Mesothelial cell of epicardium (in vitro differentiated cells): ENCODE measurements around the gene MIGA2. TPM values are rescaled to one million over a fixed set of nuclear protein-coding genes. Genes with fewer than 3 reads are reported as not detected.
"Not testable (repeated sequence)": the region's sequence is repeated elsewhere in the genome, so short reads cannot be mapped to it uniquely, and the experiment has no call there.

Source experiments
- DNase-seq, 2 experiments: peaks; one replicate each; pipeline ENCODE4 v3.0.0; 2021; ENCODE audit warnings: low spot score in 2 of 2; ENCODE audit not compliant: unreplicated experiment in 2 of 2
- H3K27ac Mint-ChIP-seq: 2 replicates; pipeline ENCODE4 v1.8.0; 2021; ENCODE audit warnings: mixed read lengths
- H3K27me3 Mint-ChIP-seq: 2 replicates; pipeline ENCODE4 v1.8.0; 2021; ENCODE audit warnings: low read depth, mixed read lengths
- H3K36me3 Mint-ChIP-seq: 2 replicates; pipeline ENCODE4 v1.8.0; 2021; ENCODE audit warnings: mixed read lengths
- H3K4me1 Mint-ChIP-seq: 2 replicates; pipeline ENCODE4 v1.8.0; 2021; ENCODE audit warnings: mixed read lengths
- H3K4me3 Mint-ChIP-seq: 2 replicates; pipeline ENCODE4 v1.8.0; 2021; ENCODE audit warnings: mild to moderate bottlenecking, moderate library complexity, mixed read lengths
- H3K9me3 Mint-ChIP-seq: 2 replicates; pipeline ENCODE4 v1.8.0; 2021; ENCODE audit warnings: mixed read lengths
- total RNA-seq: library from RNA; stranded (reverse); gene quantifications from 3 replicates; pipeline ENCODE4 v1.2.1, GENCODE V29; 2021
- TF ChIP-seq, protein P1 (sequence below): fragments of 200-600 bp; sonication (generic); IDR thresholded peaks from one replicate; pipeline ENCODE4 v1.5.0; 2021; ENCODE audit warnings: antibody characterized with exemption; ENCODE audit not compliant: unreplicated experiment

Gene MIGA2
- total RNA-seq, 1 donor from 2014 or later: 37.9 TPM

DNA sequence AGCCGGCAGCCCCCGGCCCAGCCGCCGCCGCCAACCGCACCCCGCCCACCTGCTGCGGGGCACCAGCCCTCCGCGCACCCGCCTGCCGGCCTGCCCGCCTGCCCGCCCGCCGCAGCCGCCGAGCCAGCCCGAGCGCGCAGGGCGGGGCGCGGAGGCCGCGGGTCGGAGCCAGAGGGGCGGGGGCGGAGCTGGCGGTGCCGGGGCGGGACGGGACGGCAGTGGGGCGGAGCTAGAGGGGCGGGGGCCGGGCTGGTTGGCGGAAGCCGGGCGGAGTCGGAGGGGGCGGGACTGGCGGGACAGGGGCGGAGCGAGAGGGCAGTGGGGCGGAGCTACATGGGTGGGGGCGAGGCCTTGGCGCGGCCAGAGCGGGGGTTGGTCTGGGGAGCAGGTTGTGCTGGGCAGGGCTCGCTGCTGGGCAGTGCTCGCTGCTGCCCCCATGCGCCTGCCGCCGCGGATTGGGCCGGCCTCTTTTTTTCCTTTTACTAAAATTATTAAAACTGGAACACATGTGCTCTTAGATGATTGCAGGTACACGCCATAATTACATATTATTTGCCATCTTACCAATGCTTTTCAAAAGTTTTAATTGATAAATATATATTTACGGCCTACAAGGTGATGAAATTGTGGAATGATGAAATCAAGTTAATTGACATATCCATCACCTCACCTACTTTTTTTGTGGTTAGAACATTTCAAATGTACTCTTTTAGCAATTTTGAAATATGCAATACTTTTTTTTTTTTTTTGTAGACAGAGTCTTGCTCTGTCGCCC lies 8.0 kb upstream of the MIGA2 start, which contains the start of gene SH3GLB2:
Gene SH3GLB2, minus strand, starts transcription at position 140 of the 775 bp plus-strand sequence. CDS start 177 bp downstream, outside the sequence.
- TF ChIP-seq, protein P1, sequence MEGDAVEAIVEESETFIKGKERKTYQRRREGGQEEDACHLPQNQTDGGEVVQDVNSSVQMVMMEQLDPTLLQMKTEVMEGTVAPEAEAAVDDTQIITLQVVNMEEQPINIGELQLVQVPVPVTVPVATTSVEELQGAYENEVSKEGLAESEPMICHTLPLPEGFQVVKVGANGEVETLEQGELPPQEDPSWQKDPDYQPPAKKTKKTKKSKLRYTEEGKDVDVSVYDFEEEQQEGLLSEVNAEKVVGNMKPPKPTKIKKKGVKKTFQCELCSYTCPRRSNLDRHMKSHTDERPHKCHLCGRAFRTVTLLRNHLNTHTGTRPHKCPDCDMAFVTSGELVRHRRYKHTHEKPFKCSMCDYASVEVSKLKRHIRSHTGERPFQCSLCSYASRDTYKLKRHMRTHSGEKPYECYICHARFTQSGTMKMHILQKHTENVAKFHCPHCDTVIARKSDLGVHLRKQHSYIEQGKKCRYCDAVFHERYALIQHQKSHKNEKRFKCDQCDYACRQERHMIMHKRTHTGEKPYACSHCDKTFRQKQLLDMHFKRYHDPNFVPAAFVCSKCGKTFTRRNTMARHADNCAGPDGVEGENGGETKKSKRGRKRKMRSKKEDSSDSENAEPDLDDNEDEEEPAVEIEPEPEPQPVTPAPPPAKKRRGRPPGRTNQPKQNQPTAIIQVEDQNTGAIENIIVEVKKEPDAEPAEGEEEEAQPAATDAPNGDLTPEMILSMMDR: peak; percentile 70
- Mint-ChIP-seq H3K9me3 (no peaks in the 10 kb centered on the region), H3K4me1 (peaks cover 30% of the 10 kb centered on the region), H3K27me3 (no peaks in the 10 kb centered on the region), H3K4me3 (peak within 1 kb of the TSS; percentile 79), H3K27ac (peak within 1 kb of the TSS; percentile 96), H3K36me3 (no peaks in the 10 kb centered on the region)
- peak; percentile 97 to 99 for DNase-seq

DNA sequence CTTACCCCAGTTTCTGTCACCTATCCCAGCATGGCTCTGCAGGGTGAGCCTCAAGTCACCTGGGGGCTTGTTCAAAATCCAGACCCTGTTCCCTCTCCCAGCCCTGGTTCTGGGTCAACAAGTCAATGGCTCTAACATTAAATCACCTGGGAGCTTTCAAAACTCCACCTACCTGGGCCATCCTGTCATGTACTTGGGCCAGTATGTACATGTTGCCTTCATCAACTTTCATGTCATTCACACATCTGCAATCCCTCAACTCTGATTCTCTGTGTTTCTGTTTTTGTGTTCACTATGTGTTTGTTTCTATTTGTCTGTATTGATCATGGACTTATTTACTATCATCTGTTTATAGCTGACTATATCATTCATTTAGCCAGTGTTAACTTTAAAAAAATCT lies 6.2 kb upstream of the MIGA2 start:
- Mint-ChIP-seq H3K4me1 (peaks cover 25% of the 10 kb centered on the region), H3K9me3 (no peaks in the 10 kb centered on the region), H3K27ac (no peak overlapping the region), H3K27me3 (no peaks in the 10 kb centered on the region), H3K4me3 (no peak overlapping the region), H3K36me3 (no peaks in the 10 kb centered on the region)
- no peak for DNase-seq
- TF ChIP-seq, protein P1: no peak

DNA sequence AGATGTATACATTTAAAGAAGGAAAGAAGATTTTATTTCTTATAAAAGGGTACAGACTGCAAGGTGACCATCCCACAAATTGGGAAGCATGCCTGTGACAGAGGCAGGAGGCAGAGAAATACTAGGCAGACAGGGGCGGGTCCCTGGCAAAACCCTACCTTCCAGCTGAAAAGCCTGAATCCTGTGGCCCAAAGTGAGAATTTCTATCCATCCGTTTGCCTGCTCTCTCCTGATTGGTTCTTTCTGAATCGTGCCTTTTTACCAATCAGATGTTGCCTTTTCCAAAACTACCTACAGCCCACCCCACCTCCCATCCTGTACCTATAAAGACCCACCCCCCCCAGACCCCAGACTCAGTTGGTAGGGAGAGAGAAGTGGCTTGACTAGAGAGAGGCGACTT lies 4.9 kb upstream of the MIGA2 start:
- TF ChIP-seq, protein P1: no peak
- Mint-ChIP-seq H3K9me3 (no peaks in the 10 kb centered on the region), H3K27ac (no peak overlapping the region), H3K36me3 (no peaks in the 10 kb centered on the region), H3K4me1 (peaks cover 20% of the 10 kb centered on the region), H3K27me3 (no peaks in the 10 kb centered on the region), H3K4me3 (no peak overlapping the region)
- no peak for DNase-seq

DNA sequence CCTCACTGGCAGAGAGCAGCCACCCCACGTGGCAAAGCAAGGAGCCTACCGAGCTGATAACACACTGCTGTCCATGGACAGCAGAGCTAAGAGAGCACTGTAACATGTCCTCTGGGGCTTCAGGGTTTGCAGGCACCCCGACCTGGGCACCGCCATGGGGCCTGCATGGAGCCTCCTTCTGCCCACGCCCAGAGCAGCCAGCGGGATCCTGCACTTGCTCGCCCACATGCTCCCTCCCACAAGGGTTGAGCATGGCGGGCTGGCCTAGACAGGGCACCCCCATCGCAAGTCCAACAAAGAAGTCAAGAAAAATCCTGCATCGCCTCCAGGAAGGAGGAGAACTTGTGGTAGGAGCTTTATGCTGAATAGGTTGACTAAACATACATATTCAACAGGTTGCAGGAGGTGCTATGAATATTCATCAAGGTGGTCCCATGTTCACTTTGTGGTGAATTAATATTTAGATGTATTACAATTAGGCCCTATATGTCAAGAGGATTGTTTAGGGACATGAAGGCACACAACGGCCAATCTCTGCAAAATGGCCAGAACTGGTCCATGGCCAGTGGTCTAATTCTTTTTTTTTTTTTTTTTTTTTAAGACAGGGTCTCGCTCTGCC lies 3.8 kb upstream of the MIGA2 start:
- H3K4me3 Mint-ChIP-seq: no peak overlapping the region
- no peaks in the 10 kb centered on the region for H3K27me3 Mint-ChIP-seq
- H3K9me3 Mint-ChIP-seq: no peaks in the 10 kb centered on the region
- TF ChIP-seq, protein P1: no peak
- no peak for DNase-seq
- H3K27ac Mint-ChIP-seq: no peak overlapping the region
- H3K36me3 Mint-ChIP-seq: no peaks in the 10 kb centered on the region
- peaks cover 23% of the 10 kb centered on the region for H3K4me1 Mint-ChIP-seq

DNA sequence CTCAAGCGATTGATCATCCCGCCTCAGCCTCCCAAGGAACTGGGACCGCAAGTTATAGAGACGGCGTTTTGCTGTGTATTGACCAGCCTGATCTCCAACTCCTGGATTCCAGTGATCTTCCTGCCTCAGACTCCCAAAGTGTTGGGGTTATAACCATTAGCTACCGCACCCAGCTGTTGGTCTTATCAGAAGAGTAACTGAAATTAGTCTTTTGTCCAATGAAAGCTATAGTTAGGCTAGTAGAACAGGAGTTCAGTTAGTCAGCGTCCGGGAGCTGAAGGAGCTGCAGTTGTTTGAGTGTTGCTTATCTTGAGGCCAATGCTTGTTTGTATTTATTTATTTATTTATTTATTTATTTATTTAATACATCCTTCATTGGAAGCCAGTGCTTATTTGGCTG lies 3.2 kb upstream of the MIGA2 start:
- no peak overlapping the region for H3K4me3 Mint-ChIP-seq
- no peaks in the 10 kb centered on the region for H3K9me3 Mint-ChIP-seq
- no peaks in the 10 kb centered on the region for H3K36me3 Mint-ChIP-seq
- H3K27ac Mint-ChIP-seq: no peak overlapping the region
- TF ChIP-seq, protein P1: no peak
- no peaks in the 10 kb centered on the region for H3K27me3 Mint-ChIP-seq
- H3K4me1 Mint-ChIP-seq: peaks cover 28% of the 10 kb centered on the region
- no peak for DNase-seq

DNA sequence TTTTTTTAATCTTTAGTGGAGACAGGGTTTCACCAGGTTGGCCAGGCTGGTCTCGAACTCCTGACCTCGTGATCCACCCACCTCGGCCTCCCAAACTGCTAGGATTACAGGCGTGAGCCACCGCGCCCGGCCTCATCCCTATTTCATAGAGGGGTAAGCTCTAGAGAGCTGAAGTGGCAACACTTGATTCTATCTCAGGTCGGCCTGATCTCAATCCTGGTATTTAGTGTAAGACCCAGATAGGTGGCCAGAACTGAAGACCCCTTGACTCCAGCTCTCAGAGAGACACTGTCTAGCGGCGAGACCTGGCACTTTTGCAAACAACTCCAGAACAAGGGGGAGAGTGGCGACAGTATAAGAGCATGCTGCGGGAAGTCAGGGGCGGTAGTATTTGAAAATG lies 588 bp upstream of the MIGA2 start:
- H3K4me3 Mint-ChIP-seq: peak overlapping the region; percentile 93
- not testable (repeated sequence) for H3K9me3 Mint-ChIP-seq, DNase-seq, H3K36me3 Mint-ChIP-seq, H3K27me3 Mint-ChIP-seq
- H3K4me1 Mint-ChIP-seq: peaks cover 24% of the 10 kb centered on the region
- peak overlapping the region; percentile 90 for H3K27ac Mint-ChIP-seq
